HG03097 (cell line): Measurements from ENCODE around the gene SLC40A1.

Source experiments
- ATAC-seq: cut with Tn5 transposase; IDR thresholded peaks from one replicate; pipeline ENCODE4 v1.9.1; 2021; ENCODE audit not compliant: unreplicated experiment, low FRiP score

The SLC40A1 gene

DNA sequence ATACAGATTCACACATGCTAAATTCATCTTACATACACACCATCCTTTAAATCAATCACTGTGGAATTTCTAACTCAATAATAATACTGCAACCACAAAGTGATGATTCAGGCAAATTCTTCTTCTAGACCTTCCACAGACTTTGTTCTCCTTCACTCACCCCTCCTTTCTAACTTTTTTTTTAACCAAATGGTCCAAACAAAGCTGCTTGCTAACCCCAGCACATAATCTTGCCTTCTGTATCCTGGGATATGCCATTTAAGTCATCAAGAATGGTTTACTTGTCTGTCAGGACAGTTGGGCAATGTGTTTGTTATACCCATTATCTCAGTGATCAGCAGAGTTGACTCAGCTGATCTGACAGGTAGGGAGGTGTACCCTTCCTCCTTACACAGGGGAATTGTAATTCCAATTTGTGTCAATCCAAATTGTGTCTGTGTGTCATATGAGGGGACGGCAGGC, 10.0 kb downstream of the SLC40A1 start:
- no peak for ATAC-seq

DNA sequence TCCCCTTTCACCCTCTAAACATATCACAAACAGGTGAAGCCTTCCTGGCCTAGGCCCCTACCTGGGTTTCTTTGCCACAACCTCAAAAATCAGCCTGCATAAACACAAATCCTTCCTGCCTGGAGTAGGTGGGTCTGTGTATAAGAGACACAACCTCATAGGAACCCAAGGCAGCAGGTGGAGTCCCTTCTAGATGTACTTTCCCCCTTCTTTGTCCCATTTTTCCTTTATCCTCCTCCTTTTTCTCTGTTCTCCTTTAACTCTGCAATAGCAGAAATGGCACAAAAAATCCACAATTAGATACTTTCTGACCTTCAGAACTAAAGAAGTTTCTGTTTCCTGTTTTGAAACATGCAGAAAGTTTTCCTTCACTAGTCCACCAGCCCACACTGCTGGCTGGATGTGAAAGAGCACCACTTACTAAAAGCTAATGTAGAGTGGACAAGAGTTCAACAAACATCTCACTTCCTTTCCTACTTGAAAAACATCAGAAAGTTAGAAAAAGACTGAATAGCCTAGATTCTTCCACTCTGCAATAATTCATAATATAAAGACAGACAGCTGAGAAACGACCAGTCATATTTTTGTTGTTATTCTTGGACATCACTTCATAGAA, 11.2 kb downstream of the SLC40A1 start:
- no peak for ATAC-seq

DNA sequence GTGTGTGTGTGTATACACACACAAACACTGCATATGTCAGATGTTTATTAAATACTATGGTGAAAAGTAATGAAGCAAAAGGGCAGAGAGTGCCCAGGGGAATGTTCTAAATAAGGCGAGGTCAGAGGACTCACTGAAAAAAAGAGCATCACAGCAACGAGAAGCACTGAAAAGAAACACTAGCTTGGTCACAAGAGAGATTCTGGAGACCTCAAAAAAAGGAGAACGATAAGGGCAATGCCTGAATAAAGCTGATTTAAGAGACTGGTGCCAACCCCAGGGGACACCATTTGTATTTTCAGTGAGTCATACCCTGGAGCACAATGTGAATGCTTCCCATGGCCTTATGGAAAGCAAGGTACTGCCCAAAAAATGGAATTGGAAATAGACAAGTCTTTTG, 14.5 kb downstream of the SLC40A1 start:
- no peak for ATAC-seq

DNA sequence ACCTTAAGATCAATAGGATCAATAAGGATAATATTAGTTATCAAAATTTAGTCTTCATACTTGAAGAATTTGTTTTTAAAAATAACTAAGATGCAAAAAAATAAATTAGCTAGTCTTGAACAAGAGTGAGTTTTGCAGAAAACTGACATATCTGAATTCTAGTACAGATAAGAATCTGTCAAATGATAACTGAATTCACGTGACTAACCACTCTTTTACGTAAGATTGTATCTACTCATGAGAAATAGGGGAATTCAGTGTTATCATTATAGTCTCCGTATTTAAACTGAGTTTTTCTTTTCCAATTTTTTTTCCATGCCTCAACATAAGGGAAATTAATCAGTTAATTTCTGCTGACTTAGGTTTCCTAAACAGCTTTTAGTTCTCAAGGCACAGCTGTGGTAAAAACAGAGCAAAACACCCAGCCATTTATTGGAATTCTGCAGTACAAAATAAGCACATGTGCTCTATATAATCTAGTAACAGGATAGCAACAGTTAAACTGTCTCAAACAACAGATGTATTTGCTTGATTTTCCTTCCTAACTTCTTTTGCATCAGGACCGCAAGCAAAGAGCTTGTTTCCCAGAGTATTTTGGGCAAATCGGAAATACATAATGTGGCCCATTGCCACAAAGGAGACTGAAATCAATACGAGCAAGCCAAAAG, 19.1 kb downstream of the SLC40A1 start:
- no peak for ATAC-seq

DNA sequence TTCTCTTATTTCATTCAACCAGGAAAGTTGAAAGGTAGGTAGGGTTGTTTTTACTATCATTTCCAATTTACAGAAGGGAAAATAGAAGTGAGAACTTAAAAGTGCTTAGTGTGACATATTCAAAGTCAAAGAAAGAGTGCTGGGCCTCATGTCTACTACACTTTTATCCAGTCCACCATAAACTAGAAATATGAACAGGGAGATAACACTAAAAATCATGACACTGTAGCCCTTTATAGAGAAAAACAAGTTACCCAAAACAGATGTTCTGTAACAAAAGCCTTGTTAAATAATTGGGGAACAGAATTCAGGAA, 20.4 kb downstream of the SLC40A1 start:
- ATAC-seq, result no peak

DNA sequence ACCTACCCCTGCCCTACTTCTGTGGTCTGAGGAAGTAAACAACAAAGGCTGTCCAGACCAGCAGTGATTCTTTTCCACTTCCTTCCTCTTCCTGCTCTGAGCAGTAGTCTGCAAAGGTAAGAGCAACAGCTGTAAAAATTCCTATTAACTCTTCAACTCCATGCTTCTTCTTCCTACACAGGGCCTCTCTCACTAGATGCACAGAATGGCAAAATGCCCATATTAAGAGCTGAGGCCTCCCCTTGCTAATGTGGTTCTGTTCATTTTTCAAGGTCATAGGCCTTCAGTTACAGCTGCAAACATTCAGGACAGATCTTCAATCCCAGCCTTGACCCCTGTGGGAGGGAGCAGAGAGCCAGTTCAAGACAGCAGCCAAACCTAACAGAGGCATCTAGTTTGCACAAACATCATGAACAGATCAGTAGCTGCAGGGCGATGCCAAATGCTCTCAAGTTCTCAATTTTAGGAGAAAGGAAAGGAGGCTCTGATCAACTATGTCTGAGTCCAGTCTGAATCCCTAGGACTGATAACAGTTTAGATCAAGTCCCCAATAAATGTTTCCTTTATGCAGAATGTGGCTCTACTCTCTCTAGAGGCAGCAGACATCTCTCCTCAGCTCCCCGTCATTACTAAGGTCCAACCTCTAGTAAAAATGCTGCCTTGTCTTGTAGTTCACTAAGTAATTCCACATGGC, 20.9 kb downstream of the SLC40A1 start:
- no peak for ATAC-seq

DNA sequence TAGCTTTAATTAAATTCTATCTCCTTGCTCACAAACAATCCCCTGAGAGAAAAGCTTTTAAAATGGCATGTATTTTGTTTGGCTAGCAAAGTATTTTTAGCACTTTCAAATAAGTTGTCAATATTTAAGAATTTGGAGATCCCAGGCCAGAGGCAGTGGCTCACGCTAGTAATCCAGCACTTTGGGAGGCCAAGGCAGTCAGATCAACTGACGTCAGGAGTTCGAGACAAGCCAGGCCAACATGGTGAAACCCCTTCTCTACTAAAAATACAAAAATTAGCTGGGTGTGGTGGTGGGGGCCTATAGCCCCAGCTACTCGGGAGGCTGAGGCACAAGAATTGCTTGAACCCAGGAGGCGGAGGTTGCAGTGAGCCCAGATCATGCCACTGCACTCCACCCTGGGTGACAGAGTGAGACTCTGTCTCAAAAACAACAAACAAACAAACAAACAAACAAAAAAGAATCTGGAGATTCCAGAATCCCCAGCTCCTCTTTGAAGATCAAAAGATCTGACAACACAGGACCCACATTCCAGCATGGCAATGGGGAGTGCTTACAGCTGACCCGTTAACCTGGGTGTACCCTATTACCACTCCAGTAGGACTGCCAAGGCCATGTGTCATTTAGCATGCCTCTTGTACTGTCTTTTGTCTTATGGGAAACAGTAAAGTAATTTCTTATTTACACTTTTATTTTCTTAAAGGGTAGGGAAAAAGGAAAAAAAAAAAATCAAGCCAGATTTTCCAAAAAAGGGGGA, 21.9 kb downstream of the SLC40A1 start:
- no peak for ATAC-seq

DNA sequence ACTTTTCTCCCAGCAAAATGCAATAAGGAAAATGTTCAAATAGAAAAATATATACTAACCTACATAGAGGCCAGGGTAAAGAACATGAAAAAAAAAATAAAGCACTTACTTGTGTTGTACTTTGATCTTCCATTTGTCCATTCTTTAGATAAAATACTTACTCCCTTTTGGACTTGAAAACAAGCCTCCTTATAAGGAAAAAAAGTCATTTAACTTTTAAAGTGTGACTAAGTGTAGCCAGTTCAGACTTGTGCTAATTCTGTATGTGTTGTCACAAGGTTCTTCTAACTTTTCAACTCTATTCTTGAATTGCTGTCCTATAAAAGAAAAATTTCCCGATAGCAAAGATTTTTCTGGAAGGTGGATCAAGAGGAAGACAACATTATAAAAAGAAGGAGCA, 23.2 kb downstream of the SLC40A1 start:
- ATAC-seq, result no peak

DNA sequence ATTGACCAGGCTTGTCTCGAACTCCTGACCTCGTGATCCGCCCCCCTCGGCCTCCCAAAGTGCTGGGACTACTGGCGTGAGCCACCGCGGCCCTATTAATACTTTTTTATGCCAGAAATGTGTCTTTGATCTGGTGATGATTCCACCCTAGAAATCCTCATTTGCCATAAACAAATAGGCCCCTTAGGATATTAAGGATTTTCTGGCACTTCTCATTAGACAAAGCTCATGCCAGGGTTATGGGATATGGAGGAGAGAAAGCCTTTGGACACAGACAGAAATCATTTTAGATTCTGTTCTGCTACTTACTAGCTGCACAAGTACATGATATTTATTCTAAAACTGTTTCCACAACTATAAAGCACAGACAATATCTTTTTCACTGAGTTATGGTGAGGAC, 24.1 kb downstream of the SLC40A1 start:
- no peak for ATAC-seq

DNA sequence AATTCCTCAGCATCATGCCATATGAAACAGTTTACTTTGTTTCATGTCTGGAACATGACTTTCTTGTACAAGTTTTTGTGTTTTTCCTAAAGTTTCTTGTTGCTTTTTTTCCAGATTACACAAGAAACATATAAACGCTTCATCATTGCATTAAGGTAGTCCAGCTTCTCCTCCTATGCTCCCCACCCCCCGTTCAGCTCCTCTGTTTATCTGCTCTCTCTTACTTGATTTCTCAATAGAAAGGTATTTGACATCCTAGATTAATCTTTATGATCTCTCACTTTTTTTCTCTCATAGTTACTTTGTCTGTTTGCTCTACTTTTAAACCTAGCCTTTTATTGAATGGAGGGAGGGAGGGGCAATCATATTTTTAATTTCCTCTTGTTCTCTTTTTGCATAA, 25.4 kb downstream of the SLC40A1 start:
- no peak for ATAC-seq

DNA sequence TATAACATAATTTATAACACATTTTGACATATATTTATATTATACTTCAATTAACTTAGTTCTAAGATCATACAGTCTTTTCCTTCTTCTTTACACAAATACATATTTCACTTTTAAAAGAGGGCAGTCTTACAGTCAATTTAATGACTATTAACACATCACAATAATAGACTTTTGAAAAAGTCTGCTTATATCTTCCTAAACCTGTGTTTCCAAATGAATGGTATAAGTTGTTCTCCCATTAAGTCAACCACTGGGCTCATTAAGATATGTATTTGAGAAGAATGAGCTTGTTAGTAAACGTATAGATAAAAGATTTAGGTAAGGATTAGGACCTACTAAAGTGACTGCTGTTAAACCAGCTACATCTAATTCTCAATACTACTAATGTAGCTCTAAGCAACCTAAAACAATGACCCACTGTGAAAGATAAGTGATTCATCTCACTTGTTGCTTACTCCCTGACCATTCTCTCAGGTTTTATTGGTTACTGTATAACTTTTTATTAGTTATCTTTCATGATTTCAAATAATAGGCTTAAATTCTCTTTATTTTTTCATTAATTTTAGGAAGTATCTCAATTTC, 27.0 kb downstream of the SLC40A1 start:
- ATAC-seq, result no peak

DNA sequence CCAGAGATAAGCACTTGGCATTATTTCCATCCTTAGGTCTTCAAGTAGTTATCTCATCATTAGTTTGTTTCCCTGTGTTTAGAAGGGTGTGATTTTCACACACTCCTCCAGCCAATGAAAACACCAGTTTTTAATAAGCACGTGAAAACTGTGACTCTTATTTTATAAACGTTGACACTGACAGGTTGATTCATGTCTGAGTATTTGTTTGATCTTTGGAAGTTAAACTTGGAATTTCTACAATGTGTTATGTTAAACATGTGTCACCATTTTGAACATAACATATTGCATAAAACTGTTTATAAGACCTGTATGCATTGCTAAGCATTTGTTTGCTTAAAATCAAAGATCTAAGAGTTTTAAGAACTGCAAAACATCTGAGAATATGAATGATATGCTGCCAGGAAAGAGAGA, 27.6 kb downstream of the SLC40A1 start:
- no peak for ATAC-seq

DNA sequence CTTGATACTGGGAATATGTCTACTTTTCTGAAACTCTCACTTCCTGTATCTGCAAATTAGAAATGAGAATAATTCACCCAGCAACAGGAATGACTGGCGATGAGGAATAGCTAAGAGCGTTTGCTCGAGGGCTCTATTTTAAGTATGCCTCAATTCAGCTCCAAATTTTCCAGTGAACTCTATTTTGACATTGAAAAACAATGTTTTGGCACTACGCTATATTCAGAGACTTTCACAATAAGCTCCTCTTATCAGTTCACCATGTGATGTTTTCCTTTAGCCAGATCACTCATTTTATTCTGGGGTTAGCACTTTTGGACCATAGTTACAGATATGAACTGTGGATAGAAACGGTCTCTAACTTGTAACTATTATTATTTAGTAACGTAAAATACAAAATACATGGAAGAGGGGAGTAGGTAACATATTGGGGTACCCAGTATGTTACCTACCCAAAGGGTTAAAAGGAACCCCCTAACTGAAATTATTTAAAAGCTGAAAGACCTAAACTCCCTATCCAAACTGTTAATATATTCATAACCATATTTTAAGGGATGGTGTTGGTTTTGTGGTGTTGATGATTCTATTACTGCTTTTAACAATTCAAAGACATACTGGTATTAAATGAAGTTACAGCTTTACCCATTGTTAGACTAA, 28.1 kb downstream of the SLC40A1 start:
- no peak for ATAC-seq

DNA sequence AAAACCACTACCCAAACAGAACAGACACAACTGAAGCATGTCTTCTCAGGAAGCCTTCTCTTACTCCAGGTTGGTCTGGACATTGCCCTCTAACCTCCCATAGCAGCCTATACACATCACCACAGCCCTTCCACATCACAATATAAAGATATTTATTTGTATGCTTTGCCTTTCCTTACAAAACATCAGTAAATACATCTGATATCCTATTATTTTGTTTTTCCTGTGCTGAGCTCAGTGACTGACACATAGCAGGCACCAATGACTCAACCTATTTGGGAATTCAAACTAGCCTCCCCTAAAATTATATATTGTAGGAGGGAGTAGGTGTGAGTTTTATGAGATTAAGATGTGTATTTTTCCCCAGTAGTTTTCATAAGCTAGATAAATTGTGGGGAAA, 28.8 kb downstream of the SLC40A1 start:
- no peak for ATAC-seq

DNA sequence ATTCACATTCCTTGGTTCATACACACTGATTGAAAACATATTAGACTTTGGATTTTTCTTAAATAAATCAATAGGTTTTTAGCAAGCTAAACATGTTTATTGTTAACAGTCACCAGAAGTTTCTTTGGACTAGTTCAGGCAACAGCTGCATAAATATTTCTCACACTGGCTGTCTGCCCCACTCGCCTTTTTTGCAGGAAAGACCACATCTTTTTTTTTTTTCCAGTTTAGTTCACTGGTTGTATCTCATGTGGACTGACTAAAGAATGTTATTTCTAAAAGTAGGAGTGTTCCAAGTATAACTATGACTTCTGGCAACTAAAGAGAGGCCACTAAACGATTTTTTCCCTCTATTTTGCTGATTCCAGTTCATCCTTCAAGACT, 31.1 kb downstream of the SLC40A1 start:
- no peak for ATAC-seq

DNA sequence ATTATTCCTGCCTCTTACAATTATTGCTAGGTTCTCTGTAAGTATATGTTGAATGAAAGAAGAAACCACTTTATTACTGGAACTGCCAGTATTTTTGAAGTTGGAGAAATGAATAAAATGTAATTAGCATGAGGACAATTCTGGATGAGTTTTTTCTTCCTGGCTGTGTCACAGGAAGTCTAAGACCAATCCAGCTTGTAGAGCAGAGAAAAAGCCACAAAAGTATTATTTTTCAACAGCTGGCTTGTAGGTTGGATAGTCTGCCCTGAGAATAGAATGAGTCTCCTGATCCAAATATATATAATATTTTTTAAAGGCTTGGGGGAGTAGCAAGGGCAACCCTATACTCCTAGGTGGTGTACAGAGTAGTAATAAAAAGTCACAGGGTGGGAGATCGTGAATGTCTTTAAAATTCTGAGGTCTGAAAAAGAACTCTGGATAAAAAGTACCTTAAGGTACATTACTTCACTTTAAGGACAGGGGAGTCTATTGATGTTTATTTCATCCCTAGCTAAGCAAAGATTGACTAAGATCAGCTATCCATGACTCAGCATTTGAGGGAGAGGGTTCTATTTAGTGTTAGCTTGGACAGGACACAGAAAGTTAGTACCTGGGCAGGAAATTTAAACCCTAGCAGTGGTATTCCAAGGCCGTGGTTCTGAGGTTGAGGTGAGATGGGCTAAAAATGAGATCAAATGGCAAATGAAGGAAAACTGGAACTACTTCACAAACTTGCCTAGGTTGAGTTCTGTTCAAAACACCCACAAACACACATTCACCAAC, 31.7 kb downstream of the SLC40A1 start:
- no peak for ATAC-seq

DNA sequence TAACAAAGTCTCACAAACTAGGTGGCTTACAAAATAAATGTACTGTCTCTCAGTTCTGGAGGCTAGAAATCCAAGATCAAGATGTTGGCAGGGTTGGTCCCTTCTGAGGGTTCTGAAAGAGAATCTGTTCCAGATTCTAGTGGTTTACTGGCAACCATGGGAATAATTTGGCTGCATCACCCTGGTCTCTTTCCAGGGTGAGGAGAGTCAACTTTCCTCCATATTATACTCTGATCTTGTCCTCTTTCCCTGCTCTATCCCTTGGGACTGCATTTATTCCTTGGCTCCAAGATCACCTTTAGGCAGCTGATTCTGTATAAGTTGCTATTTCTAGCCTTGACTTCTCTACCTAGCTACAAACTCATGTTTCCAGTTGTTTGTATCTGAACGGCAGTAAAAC, 35.2 kb downstream of the SLC40A1 start:
- ATAC-seq, result no peak

DNA sequence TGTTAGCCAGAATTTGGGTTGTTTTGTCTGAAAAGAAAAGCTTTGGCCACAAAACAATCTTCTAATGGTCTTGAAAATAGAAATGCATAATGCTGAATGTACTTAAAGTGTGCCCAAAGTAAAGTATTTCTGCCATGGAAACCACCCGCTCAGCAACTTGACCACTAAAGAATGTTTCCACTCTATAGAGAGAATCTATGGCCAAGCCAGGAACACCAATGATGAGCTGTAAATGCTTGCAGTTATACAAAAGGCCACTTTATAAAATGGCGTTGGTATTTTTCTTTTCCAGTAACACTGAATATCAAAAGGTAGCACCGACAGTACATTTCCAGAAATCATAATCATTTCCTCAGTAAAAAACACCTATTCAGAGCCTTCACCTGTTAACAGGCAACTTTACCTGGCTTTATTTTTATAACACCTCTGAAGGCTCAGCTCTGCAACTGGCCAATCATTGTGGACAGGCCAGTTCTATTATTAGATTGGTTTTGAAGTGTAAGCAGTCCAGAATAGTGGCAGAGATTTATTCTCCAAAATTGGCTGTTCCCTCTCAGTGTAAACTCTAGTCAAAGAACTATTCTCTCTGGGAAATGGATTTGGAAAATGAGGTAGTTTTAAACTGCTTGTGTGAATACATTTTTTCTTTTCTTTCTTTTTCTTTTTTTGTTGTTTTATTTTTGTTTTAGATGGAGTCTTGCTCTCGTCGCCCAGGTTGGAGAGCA, 36.1 kb downstream of the SLC40A1 start:
- no peak for ATAC-seq

DNA sequence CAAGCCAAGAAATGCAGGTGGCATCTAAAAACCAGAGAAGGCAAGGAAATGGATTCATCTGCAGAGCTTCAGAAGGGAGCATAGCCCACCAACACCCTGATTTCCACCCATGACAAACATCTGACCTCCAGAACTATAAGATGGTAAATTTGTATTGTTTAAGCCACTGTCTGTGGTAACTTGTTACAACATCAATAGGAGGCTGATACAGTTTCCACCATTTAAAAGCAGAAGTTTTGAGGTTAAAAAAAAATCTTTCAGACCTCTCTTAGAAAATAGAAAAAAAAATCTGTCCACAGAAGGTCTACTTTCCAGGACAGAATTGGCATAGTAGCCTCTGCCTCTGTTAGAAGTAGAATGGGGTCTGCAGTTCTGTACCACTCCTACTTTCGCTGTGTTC, 37.2 kb downstream of the SLC40A1 start:
- ATAC-seq, result no peak
